Kidney tubule cell (primary cell): ENCODE measurements around the gene ATP12A.

Experiments used
- DNase-seq: peaks from one replicate; pipeline ENCODE4 v3.0.0-alpha.2; 2018; ENCODE audit warnings: low spot score

The ATP12A gene

DNA sequence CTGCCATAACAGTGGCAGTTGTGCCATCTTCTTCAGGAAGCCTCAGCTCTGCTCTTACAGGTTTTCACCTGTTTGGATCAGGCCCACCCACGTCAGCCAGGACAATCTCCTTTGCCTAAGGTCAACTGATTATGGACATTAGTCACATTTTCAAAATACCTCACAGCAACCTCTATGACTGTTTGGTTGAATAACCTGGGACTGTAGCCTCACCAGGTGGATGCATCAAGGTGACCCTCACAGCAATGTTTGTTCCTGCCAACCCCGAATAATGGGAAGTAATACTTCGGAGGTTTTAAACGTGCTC lies 17.2 kb upstream of the ATP12A start:
- no peak for DNase-seq

DNA sequence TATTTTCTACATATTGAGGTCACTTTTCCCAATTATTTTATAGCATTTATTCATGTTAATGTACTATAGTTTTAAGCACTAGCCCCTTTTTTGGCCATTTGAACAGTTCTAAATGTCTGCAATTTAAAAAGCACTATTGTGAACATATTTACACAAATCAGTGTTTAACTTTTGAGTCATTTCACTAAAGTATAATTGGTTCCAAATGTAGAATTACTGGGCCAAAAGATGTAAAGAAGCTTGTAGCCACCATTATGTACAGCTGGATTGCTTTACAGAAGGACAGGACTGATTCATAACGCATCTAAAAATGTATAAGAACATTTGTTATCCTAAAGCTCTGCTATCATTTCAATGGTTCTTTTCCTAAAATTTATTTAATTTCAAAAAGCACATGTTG lies 16.6 kb upstream of the ATP12A start:
- no peak for DNase-seq

DNA sequence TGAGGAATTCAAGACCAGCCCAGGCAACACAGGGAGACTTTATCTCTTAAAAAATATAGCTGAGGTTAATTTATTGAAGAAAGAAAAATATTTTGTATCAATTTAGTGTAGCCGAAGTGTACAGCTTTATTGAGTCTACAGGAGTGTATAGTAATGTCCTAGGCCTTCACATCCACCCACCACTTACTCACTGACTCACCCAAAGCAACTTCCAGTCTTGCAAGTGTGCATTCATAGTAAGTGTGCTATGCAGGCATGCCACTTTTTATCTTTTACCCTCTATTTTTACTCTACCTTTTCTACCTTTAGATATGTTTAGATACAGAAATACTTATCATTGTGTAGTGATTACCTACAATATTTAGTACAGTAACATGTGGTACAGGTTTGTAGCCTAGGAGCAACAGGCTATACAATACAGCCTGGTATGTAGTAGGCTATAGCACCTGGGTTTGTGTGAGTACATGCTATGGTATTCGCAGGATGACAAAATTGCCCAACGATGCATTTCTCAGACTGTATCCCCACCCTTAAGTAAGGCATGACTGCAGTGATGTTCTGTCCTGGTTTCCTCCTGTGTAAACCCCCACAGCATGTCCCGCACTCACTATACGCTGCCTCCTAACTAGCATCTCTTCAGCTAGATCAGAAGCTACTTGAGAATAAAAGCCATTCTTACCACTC lies 15.3 kb upstream of the ATP12A start:
- DNase-seq: peak; percentile 83

DNA sequence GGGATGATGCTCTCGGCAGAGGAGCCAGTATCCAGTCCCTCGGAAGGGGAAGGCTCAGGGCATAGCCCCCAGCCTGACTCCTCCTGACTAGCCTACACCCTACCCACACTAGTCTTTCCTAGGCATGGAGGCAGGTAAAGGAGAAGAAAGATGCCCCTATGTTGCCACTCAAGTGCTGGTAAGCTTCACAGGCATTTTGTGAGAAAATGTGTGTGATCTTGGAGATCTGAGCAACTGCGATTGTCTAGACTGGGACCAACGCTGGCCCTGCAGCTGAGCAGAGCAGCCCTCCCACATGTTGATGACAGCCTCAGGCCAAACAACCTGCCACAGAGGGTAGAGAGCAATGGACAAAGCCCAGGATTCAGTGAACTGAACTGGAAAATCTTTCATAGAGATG lies 11.7 kb upstream of the ATP12A start:
- no peak for DNase-seq

DNA sequence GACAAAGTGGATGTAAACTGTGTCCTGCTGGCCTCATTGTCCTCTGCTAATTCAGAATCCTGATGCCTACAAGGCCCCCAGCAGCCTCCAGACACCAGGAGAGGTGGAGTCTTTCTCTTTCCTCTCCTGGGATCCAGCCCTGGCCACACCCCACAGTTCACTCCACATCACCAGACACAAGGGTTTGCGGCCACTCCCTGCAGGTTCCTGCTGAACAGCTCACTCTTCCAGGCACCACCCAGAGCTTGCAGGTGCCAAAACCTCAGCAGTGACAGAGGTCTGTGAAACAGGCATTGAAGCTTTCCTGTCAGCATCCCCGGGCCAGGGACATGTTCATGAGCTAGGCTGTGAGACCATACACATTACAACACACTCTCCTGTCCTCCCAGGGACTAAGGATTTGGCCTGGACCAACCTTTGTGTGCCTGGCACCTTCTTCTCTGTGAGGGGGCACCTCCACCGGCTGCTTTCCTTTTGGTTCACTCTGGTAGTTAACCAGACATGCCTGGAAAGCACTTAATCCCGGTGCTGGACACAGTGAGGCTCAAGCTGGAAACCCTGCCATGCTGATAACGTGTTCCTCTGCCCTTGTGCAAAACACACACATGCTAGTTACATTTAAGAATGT lies 11.1 kb upstream of the ATP12A start:
- DNase-seq: peak; percentile 73

DNA sequence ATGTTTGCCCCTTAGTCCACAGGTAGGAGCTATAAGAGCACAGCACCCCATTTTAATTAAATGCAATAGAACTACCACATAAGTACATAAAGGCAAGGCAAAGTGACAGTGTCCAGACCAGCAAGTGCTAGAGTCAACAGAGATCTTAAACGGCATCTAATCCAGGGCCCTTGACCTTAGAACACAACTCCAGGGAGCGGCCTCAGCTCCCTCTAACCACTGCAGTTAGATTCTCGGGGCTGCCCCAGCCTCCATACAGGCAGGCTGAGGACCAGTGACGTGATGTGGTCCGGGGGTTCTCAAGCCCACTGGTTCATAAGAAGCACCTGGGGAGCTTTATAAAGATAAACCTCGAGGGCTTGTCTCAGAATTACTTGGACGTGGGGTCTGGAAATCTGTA lies 10.0 kb upstream of the ATP12A start:
- DNase-seq: no peak

DNA sequence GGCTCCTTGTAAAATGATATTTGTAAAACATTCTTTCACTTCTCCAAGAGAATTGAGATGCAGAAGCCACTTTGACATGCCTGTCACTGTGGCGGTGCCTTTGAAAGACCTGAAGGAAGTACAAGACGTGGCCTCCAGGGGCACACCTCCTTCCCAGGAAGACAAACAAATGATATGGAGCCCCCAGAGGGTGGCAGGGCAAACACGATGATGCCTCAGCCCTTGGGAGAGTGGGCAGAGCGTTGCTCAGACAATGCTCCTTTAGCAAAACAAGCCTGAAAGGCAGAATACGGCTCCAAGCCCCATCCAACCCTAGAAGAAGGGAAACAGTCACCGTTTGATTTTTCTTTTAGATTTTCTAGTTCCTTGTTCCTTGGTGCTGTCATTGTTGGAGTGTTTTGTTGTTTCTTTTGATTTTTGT lies 9.2 kb upstream of the ATP12A start:
- peak; percentile 62 for DNase-seq

DNA sequence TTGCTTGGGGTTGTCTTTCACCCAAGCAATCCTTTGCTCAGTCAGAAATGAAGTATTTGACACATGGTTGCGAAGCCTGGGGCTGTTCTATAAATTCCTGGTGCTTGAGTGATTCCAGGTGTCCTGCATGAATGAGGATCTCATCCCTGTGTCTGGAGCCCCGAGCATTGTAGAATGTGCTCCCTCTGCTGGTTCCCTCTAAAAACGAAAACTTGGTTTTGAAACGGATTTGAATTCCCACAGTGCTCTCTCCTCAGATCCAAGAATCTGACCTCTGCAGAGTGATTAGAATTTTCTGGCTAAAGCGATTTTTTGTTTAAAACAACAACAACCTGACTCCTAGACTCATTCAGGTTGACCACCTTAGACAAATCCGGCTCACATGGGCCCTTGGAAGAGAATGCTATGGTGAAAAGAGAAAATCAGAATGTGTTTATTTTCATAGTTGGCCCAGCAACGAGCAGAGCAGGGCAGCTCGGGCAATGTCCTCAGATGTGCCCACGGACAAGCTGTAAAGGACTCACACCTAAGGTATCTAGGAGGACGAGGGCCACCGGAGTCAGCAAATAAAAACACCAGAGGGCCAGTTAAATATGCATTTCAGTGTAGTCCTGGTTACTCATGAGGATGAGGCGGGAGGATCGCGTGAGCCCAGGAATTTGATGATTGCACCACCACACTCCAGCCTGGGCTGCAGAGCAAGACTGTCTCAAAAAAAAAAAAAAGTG lies 8.7 kb upstream of the ATP12A start:
- DNase-seq: peak; percentile 94

DNA sequence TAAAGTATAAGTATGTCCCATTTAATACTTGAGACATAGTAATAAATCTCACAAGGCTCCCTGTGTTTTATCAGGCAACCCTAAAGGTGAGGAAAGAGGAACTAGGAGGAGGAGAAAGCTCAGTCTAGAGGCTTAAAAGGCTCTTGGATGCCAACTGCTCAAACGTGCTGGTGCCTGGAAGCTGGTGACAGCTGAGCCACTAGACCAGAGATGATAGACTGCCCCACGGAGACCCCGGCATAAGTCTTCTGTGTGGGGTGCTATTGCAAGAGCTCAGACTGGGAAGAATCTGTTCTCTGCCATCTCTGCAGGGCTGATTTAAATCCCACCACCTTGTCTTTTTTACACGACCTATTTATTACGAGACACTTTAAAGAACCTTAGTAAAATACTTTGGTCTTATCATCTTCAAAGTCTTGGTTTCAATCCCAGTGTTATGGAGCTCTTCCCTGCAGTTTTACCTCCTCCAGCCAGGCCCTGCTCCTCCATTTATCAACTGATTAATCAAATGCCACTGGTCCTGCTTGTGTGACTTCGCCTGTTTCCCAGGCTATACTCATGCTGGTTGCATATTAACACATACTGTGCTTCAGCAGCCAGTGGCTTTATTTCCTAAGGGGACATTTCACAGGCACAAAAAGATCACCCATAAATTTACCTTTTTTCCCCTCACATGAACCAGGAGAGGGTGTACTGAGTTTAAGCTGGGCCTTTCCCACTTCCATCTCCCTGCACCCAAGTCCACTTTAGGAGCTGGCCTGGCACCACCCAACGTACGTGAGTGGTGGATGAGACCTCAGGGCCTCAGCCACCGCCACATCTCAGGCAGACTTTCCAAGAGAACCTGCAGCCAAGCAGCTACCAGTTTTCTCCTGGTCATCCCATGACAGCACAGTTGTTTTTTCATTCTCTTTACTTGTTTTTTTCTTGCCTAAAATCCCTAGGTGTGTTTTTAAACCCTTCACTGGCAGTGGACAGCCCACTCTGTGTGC lies 7.8 kb upstream of the ATP12A start:
- DNase-seq: peak; percentile 55

DNA sequence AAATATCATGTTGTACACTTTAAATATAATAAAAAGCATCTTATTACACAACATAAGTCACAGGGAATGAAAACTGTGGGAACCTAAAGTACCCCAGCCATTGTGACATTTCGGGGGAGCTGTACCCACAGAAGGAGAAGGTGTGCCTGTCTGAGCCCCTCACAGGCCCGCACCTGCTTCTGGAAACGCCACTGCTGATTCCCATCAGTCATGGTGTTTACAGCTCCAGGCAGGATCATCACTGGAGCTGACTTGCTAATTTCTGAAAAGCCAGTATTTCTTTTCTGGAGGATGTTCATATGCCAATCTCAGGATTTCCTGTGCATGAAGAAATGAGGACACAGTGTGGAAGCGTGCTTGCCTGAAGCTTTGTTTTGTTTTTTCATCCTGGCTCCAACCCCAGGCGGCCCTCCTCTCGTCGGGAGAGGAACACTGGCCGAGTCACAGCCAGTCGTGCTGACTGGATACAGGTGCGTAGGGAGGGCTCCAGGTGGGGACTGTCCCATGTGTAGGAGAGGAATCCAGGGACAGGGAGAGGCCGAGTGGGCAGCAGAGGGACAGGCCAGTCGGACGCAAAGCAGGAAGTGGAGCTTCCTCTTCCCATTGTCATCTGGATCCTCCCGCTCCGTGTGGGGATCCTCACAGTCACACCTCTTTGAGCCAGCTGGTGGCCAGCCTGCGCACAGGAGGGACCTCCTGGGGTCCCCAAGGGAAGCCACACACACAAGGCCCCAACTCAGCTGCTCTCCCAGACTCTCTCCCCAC lies 4.2 kb upstream of the ATP12A start:
- no peak for DNase-seq

DNA sequence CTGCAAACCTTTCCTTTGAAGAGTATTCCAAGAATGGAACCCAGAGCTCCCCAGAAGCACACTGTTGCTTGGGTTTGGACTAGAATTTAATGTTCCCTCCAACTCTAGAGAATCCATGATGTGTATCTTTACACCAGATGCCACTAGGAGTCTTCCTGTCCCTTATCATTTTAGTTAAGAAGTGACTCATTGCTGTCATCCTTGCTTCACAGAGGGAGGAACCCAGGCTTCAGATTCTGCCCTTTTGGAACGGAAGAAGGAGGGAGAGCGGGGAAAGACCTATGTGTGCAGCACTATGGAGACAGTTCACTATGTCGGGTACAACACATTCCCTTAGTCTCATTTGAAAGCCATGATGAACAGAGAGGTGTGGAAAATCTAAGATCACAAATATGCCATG lies 2.1 kb upstream of the ATP12A start:
- DNase-seq: no peak

DNA sequence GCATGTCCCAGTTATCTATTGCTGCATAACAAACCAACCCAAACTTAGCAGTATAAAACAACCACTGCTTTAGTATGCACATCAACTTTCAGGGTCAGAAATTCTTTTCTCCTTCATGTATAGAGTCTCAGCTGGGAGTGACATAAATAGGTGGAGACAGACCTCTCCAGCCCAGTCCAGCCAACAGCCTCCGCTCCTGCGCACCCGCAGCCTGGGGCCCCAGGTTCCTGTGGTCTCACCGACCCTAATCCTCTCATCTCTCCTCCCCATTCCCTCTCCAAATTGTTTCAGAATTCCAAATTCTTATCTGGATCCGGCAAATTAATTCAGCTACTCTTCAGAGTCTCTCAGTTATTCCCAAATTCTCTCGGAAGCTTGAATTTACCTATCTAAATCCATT lies 522 bp upstream of the ATP12A start:
- no peak for DNase-seq

DNA sequence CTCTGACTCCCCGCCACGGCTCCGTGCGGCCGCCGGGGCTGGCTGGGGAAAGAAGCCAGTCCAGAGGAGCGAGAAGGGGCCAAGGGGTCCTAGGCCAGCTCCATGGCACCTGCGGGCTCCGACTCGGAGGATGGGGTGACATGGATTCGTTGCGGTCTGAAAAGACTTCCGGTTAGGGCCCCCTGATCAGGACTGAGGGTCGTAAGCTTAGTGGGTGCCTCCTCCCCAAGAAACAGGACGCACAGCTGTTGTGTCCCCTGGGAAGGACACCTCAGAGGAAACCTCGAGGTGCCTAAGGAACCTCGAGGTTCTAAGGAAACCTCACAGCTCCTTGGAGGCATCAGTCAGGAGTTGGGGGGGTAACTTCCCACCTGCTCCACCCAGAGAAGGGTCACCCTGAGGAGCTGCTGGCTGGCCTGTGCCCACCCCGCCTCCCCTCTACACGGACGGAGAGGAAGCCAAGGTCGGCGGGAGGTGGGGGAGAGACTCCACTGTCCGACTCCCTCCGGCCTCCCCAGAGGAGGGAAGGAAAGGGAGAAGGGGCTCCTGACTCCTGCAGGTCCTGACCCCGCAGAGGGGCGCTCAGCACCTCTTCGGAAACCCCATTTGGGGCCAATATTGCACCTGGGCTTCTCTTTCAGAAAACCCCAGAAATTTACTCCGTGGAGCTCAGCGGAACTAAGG lies 855 bp downstream of the ATP12A start:
- no peak for DNase-seq

DNA sequence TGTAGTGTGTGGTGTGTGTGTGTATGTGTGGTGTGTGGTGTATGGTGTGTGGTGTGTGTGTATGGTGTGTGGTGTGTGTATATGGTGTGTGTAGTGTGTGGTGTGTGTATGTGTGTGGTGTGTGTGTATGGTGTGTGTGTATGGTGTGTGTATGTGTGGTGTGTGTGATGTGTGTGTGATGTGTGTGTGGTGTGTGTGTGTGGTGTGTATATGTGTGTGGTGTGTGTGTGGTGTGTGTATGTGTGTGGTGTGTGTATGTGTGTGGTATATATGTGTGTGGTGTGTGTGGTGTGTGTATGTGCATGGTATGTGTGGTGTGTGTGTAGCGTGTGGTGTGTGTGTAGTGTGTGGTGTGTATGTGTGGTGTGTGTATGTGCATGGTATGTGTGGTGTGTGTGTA lies 1.7 kb downstream of the ATP12A start:
- no peak for DNase-seq

DNA sequence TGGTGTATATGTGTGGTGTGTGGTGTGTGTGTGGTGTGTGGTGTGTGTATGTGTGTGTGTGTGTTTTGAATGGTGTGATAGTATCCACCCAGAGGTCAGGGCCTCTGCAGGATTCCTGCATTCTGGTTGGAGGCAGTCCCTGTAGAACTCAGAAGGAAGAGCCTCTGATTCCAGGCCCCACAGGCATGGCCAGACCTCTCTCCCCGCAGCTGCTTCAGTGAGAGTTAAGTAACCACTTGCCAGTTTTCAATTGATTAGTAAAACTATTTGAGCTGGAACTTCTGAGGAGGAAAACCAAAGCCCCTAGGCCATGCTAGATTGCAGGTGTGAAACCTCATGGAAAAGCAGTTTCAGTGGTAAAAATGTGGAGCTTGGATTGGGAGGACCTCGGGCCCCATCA lies 2.1 kb downstream of the ATP12A start:
- no peak for DNase-seq

DNA sequence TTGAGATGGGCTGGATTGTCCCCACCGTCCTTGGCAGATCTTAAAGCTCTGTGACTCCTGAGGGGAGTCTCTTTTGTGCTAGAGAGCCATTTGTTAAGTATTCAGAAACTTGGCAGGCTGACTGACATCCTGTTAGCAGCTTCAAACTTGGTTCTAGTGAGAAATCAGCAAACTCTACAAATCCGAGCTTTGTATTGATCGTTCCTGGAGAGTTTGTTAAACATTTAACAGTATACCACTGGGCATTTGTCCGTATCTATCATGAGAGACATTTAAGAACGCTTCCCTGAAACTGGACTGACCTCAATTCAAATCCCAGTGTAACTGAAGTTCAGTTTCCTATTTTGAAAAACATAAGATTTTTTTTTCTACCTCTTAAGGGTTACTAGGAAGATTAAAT lies 3.1 kb downstream of the ATP12A start:
- DNase-seq: no peak

DNA sequence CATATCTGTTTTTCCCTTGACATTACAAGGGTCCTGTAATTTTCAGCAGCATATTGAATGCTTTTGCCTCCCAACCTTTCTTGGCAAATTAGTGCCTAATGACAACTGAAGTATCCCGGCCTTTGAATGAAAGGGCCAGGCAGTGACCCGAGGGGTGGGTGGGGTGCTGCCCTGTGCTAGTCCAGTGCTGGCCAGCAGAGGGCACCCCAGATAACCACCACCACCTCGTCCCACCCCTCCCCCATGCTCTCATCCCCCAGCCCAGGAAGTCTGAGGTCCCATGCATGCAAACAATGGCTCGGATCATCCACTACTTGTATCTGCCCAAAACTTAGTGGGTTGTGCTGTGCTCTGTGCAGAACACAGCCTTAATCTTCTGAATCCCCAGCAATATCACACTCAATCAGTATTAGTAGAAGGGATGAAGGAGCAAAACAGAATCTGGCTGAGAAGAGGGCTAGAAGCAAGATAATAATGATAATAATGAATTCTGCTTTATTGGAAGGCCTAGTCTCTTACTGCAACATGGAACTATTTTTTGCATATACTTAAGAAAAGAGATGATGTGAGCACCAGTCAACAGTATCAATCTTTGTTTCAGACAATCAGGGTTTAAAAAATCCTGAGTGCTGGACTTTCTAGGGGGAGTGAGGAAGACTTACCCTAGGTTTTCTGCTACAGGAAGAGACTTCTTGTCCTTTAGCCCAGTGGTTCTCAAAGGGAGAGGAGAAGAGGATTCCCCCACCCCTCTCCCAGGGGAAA lies 3.8 kb downstream of the ATP12A start:
- peak; percentile 38 for DNase-seq

DNA sequence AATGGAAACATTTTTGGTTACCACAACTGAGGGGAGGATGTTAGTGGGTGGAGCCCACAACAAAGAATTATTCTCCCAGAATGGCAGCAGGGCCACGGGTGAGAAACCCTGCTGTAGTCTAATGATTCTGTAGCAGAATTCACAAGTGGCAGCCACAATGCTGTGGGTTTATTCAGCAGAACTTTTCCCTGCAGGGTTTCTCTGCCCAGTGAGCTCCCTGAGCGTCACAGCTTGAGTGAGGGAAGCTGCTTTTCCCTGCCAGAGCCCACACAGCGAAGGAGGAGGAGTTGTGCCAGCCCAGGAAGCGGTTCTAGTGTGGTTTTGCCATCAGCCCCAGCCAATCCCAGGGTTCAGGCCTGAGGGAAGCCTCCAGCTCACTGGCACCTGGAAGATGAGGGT lies 4.4 kb downstream of the ATP12A start:
- DNase-seq: no peak

DNA sequence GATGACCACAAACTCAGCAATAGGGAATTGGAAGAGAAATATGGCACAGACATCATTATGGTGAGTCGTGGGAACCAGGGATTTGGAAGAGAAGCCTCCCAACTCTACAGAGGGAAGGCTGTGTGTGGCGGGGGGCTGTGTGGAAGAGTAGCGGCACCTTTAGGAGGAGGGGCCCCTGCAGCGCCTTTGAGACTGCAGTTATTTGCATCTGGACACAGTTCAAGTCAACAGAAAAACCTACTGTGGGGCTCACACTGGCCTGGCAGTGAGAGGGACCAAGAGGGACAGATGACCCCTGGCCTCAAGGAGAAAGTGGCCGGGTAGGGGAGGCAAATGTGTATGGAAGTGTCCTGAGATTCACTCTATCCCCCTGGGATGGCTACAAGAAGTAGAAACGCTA lies 5.1 kb downstream of the ATP12A start:
- no peak for DNase-seq

DNA sequence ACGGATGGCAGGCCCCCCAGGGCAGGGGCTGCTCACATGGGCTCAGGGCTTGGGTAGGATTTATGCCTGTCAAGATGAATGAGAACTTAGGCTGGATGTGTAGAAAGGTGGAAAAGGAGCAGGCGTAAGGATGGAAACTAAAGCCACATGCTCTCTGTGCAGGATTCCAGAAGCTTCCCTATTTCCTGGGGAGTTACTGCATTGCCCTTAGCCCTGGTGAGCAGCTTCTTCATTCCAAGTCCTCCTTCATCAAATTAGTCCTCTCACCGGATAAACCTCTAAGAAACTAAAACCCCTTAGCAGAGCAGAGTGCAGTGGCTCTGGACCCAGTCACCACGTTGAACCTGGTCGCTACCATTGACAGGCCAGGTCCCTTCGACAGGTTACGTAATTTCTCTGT lies 7.4 kb downstream of the ATP12A start:
- no peak for DNase-seq
